HCT116 (cell line): Measurements from ENCODE around the gene DNM3.

ENCODE experiments used
- ATF3 ChIP-seq: IDR thresholded peaks from 2 replicates; pipeline ENCODE4 v1.6.1; 2012
- CTCF ChIP-seq, 3 experiments: fragments of 200-600 bp in 1 of 3; sonication (generic) in 1 of 3; IDR thresholded peaks in 2 of 3; conservative IDR thresholded peaks in 1 of 3; 2 replicates each; pipeline ENCODE4 v1.5.1; 2012 to 2017; ENCODE audit warnings: low read depth in 2 of 3, low read length in 2 of 3, antibody characterized with exemption in 1 of 3, borderline replicate concordance in 1 of 3, control low read depth in 1 of 3, mild to moderate bottlenecking in 1 of 3, mixed read lengths in 1 of 3, mixed run types in 1 of 3, moderate library complexity in 1 of 3; ENCODE audit not compliant: insufficient read depth in 1 of 3
- EGR1 ChIP-seq: IDR thresholded peaks from 2 replicates; pipeline ENCODE4 v1.6.1; 2012; ENCODE audit warnings: low read depth
- EZH2 ChIP-seq: fragments of 200-600 bp; sonication (generic); IDR thresholded peaks from 2 replicates; pipeline ENCODE4 v1.6.1; 2017; ENCODE audit warnings: antibody characterized with exemption, mixed run types
- EZH2phosphoT487 ChIP-seq: fragments of 200-600 bp; IDR thresholded peaks from 2 replicates; pipeline ENCODE4 v1.6.1; 2018; ENCODE audit warnings: antibody characterized with exemption, borderline replicate concordance
- MAX ChIP-seq: IDR thresholded peaks from 2 replicates; pipeline ENCODE4 v1.6.1; 2012
- POLR2A ChIP-seq: IDR thresholded peaks from 2 replicates; pipeline ENCODE4 v1.7.0; 2011; ENCODE audit warnings: borderline replicate concordance; ENCODE audit not compliant: insufficient read depth, insufficient read length; ENCODE audit errors: extremely low read depth
- POLR2AphosphoS5 ChIP-seq: IDR thresholded peaks from 2 replicates; pipeline ENCODE4 v1.6.1; 2011; ENCODE audit warnings: mild to moderate bottlenecking, low read depth, low read length, moderate library complexity
- SRF ChIP-seq: IDR thresholded peaks from 2 replicates; pipeline ENCODE4 v1.6.1; 2012; ENCODE audit warnings: low read depth
- TCF7L2 ChIP-seq: IDR thresholded peaks from 2 replicates; pipeline ENCODE4 v1.7.0; 2011; ENCODE audit warnings: borderline replicate concordance, inconsistent platforms; ENCODE audit not compliant: insufficient read depth, insufficient read length; ENCODE audit errors: extremely low read depth
- YY1 ChIP-seq: IDR thresholded peaks from 2 replicates; pipeline ENCODE4 v1.6.1; 2011; ENCODE audit warnings: low read length, low read depth, moderate library complexity, mild to moderate bottlenecking; ENCODE audit not compliant: insufficient replicate concordance; ENCODE audit errors: extremely low read depth
- TF ChIP-seq, protein P1 (sequence below): IDR thresholded peaks from 2 replicates; pipeline ENCODE4 v1.6.1; 2012; ENCODE audit warnings: low read depth

GRCh38 chr1:172269084-172269483 lies 427.8 kb downstream of the DNM3 start:
- TF ChIP-seq POLR2A (no peak), CTCF (IDR thresholded peaks at IDR 0.05 in 2 of 3, conservative IDR thresholded peaks at IDR 0.05 in 1 of 3; ENCODE audit: borderline replicate concordance in 1 of 3, insufficient read depth in 1 of 3, low read depth in 2 of 3, low read length in 2 of 3) (no peak), ATF3 (no peak), EGR1 (no peak), EZH2phosphoT487 (no peak), SRF (no peak), POLR2AphosphoS5 (no peak), YY1 (no peak), EZH2 (no peak), MAX (no peak), TCF7L2 (no peak)
- TF ChIP-seq, protein P1, sequence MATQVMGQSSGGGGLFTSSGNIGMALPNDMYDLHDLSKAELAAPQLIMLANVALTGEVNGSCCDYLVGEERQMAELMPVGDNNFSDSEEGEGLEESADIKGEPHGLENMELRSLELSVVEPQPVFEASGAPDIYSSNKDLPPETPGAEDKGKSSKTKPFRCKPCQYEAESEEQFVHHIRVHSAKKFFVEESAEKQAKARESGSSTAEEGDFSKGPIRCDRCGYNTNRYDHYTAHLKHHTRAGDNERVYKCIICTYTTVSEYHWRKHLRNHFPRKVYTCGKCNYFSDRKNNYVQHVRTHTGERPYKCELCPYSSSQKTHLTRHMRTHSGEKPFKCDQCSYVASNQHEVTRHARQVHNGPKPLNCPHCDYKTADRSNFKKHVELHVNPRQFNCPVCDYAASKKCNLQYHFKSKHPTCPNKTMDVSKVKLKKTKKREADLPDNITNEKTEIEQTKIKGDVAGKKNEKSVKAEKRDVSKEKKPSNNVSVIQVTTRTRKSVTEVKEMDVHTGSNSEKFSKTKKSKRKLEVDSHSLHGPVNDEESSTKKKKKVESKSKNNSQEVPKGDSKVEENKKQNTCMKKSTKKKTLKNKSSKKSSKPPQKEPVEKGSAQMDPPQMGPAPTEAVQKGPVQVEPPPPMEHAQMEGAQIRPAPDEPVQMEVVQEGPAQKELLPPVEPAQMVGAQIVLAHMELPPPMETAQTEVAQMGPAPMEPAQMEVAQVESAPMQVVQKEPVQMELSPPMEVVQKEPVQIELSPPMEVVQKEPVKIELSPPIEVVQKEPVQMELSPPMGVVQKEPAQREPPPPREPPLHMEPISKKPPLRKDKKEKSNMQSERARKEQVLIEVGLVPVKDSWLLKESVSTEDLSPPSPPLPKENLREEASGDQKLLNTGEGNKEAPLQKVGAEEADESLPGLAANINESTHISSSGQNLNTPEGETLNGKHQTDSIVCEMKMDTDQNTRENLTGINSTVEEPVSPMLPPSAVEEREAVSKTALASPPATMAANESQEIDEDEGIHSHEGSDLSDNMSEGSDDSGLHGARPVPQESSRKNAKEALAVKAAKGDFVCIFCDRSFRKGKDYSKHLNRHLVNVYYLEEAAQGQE: no peak
